ENCODE results near the gene SHD. TPM values are rescaled to one million over a fixed set of nuclear protein-coding genes. Genes with fewer than 3 reads are reported as not detected.
A peak's percentile ranks its signal among the peaks of the same experiment; 100 is the strongest.
"Not testable (repeated sequence)": the region's sequence is repeated elsewhere in the genome, so short reads cannot be mapped to it uniquely, and the experiment has no call there.

Gene SHD
- polyA plus RNA-seq, 3 donors = 1.5 to 3.5 (median 3.0) TPM

DNA sequence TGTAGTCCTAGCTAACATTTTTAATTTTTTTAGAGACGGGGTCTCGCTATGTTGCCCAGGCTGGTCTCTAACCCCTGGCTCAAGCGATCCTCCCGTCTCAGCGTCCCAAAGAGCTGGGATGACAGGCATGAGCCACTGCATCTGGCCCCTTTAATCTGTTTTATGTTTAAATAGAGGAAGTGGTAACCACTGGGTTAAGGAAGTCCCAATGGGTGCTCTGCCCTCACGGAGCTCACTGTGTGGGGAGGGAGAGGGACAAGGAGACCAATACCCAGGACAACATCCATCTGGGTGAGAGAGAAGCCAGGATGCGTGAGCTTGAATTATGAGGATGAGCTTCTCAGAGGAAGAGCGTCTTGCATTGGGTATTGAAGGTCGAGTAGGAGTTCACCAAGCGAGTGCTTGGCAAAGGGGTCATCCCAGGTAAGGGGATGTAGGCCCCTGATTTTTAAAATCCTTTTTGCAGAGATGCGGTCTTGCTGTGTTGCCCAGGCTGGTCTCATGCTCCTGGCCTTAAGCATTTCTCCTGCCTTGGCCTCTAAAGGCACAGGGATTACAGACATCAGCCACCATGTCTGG, 18.4 kb upstream of the SHD start:
- no peak for DNase-seq (ENCODE audit: extremely low read depth in 1 of 11, low read depth in 9 of 11, low spot score in 4 of 11)

DNA sequence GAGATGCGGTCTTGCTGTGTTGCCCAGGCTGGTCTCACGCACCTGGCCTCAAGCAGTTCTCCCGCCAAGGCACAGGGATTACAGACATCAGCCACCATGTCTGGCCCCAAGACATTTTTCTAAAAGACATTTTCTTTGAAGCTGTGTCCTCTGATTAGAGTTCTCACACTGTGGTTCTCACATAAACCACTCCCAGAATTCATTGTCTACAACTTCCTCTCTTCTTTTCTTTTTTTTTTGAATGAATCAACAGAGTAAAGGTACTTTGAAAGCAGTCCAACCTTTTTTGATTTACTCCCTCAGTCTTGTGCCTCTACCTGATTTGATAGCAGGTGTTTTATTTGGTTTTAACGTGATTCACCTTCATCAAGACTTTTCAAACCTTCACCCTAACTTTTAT, 14.3 kb upstream of the SHD start:
- DNase-seq (ENCODE audit: extremely low read depth in 1 of 11, low read depth in 9 of 11, low spot score in 4 of 11) = no peak

DNA sequence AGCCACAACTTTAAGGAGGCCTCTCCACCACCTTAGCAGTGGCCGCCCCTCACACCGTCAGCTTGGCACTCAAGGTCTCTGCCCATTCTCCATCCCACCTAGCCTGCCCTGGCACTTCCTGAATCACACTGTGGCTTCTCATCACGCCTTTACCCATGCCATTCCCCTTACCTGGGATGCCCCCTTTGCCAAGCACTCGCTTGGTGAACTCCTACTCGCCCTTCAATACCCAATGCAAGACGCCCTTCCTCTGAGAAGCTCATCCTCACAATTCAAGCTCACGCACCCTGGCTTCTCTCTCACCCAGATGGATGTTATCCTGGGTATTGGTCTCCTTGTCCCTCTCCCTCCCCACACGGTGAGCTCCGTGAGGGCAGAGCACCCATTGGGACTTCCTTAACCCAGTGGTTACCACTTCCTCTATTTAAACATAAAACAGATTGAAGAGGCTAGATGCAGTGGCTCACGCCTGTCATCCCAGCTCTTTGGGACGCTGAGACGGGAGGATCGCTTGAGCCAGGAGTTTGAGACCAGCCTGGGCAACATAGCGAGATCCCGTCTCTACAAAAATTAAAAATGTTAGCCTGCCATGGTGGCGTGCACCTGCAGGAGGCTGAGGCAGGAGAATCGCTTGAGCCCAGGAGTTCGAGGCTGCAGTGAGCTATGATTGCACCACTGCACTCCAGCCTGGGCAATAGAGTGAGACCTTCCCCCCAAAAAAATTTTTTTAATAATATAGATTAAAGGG, 12.6 kb upstream of the SHD start:
- no peak for DNase-seq (ENCODE audit: extremely low read depth in 1 of 11, low read depth in 9 of 11, low spot score in 4 of 11)

DNA sequence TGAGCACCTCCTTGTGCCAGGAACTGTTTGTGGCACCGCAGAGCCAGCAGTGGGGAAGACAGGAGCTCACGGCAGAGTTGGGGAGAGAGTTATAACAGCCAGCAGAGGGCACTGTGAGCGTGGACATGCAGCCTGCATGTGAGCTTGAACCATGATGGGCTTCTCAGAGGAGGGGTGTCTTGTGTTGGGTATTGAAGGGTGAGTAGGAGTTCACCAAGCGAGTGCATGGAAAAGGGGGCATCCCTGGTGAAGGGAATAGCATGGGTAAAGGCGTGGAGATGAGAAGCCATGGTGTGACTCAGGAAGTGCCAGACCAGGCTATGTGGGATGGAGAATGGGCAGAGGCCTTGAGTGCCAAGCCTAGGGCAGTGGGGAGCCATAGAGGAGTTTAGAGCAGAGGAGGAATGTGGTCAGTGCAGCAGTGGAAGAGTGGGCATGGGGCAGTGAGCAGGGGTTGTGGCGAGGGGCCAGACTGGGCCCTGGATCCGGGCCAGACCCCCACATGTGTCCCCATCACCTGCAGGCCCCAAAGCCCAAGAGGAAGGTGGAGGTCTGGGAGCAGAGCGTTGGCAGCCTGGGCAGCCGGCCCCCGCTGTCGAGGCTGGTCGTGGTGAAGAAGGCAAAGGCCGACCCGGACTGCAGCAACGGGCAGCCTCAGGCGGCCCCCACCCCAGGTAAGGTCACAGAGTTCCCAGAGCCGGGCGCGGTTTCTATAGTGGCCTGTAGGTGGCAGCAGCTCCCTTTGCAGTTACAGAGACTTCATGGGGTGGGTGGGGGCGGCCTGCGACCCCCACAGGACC, 11.8 kb upstream of the SHD start:
- DNase-seq (ENCODE audit: extremely low read depth in 1 of 11, low read depth in 9 of 11, low spot score in 4 of 11) = peak in 1 of 11 donors; percentile 13

DNA sequence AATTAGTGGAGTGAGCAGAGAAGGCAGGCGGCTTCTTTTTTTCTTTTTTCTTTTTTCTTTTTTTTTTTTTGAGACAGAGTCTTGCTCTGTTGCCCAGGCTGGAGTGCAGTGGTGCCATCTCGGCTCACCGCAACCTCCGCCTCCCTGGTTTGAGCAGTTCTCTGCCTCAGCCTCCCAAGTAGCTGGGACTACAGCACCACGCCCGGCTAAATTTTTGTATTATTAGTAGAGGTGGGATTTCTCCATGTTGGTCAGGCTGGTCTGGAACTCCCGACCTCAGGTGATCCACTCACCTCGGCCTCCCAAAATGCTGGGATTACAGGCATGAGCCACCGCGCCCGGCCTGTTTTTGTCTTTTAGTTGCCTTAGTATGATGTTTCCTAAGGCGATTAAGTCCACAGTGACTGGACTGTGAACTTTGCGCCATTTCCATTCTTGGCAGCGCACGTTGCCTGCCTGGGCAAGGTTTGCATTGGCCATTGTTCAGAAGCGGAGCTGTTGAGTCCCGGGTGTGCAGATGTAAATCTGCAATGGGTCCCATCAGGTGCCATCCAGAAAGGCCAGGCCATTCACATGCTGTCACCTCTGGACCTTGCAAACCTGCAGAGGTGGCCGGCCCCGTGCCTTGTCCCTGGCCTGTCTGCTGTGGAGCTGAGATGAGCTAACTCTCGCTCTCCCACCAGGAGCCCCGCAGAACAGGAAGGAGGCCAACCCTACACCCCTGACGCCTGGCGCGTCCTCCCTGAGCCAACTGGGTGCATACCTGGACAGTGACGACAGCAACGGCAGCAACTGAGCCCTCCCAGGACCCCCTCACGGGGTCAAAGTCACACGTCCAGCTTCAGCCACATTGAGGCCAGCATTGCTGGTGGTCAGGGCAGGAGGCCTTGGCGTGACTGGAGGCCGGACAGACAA, 10.9 kb upstream of the SHD start:
- DNase-seq (ENCODE audit: extremely low read depth in 1 of 11, low read depth in 9 of 11, low spot score in 4 of 11) = no peak

DNA sequence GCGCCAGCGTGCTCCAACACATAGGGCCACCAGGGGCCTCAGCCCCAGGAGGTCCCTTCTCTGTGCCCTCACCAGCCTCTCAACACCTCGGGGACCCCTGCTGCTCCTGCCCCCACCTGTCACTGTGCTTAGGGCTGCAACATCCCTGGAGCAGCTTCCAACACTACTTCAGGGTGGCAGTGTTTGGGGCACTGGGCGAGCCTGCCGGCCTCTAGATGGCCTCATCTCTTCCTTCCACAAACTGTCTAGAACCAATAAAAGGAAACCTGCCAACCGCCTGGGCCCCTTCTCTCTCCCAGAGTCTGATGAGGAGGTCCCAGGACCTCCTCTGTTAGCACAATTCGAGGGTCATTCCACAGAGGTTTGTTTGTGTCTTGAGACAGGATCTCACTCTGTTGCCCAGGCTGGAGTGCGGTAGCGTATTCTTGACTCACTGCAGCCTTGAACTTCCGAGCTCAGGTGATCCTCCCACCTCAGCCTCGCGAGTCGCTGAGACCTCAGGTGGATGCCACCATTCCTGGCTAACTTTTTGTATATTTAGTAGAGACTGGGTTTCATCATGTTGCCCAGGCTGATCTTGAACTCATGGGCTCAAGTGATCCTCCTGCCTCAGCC, 10.1 kb upstream of the SHD start:
- no peak for DNase-seq (ENCODE audit: extremely low read depth in 1 of 11, low read depth in 9 of 11, low spot score in 4 of 11)

DNA sequence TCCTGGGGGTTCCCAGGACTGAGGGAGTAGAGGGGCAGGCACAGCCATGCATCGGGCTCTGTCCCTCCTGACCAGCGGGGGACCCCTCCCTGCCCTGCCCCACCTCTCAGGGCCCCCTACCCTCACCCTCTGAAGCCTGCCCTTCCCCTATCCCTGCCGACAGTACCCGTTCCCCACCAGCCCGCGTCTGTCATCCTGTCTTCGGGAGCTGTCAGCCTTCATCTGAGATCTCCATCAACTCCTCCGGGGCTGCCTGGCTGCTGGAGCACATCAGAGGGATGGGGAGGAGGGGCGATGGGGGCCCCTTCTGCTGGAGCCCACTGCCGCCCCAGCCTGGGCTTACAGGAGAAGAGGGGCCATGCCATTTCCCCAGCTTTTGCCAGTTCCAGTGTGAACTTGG, 6.2 kb upstream of the SHD start:
- DNase-seq (ENCODE audit: extremely low read depth in 1 of 11, low read depth in 9 of 11, low spot score in 4 of 11) = no peak

DNA sequence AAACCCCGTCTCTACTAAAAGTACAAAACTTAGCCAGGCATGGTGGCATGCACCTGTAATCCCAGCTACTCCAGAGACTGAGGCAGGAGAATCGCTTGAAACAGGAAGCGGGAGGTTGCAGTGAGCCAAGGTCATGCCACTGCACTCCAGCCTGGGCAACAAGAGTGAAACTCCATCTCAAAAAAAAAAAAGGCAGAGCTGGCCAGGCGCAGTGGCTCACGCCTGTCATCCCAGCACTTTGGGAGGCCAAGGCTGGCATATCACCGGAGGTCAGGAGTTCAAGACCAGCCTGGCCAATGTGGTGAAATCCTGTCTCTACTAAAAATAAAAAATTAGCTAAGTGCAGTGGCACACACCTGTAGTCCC, 4.8 kb upstream of the SHD start:
- DNase-seq (ENCODE audit: extremely low read depth in 1 of 11, low read depth in 9 of 11, low spot score in 4 of 11) = not testable (repeated sequence)

DNA sequence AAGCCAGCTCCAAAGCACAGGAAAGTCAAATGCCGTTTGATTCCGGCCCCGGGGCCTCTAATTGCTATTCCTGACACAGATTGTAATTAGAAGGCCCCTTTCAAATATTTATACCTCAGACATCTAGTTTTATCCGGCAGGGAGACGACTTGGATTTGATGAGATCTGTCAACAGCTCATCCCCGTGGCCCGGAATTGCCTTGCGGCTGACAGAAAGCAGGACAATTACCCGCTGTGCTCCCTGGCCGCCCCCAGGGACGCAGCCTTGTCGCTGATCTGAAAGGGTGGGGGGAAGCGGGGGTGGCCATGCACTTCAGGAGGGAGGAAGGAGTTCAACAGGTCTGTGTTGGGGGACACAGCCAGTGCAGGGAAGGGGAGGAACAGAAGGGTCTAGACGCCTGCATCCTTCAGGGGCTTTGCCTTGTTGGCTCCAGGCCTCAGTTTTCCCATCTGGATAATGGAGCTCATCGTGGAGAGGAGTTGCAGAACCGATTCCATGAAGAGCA, 1.8 kb upstream of the SHD start:
- DNase-seq (ENCODE audit: extremely low read depth in 1 of 11, low read depth in 9 of 11, low spot score in 4 of 11) = no peak

DNA sequence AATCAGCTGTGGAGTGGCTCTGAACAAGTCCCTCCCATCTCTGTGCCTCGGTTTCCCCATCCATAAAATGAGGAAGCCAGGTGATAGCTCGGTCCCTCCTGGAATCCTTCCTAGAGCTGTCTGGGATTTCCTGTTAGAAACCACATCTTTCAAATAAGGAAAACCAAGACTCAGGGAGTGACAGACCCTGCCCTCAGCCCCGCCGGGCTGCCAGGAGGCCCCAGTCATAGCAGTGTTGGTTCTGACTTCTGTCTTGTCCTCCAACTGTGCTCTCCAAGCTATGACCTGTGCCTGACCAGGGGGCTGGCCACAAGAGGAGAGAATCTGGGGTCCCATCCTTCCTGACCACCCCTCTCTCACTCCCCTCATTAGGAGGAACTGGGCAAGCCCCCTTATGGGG, 1.1 kb upstream of the SHD start:
- no peak for DNase-seq (ENCODE audit: extremely low read depth in 1 of 11, low read depth in 9 of 11, low spot score in 4 of 11)

DNA sequence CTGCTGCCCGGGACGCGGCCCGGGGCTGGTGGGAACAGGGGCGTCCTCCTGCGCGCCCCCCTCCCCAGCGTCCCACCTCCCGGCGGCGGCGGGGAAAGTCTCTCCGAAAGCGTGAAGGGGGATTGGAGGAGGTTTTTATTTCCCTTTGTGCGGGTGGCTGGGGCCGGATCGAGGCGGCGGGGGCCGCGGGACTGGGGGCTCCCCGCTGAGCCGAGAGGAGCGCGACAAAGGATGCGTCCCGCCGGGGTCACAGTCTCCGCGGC, 132 bp downstream of the SHD start:
- DNase-seq (ENCODE audit: extremely low read depth in 1 of 11, low read depth in 9 of 11, low spot score in 4 of 11) = peak in 1 of 11 donors; percentile 11

DNA sequence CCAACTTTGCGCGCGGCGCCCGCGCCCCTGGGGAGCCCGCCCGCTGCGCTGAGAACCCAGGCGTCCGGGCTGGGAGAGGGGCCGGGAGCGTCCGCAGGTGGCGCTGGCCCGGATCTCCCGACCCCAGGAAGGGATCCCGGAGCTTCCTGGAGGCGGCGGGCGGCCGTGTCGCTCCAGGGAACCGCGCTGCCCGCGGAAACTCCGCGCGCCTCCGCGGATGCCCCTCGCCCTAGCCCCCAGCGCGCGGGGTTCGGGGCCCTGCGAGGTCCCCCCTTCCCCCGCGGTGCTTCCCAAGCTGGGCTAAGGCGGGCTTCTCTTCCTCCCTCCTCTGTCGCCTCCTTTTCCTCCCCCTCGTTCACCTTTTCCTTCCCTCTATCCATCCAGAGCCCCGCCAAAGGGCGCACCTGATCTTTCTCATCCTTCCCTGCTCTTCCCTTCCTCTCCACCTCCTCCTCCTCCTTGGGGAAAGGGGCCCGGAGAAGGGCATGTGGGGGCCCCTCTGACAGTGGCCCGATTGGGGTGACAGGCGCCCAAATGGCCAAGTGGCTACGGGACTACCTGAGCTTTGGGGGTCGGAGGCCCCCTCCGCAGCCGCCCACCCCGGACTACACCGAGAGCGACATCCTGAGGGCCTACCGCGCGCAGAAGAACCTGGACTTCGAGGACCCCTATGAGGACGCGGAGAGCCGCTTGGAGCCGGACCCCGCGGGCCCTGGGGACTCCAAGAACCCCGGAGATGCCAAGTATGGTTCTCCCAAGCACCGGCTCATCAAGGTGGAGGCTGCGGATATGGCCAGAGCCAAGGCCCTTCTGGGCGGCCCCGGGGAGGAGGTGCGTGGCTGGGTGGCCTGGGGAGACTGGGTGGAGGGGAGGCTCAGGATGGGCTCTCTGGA, 710 bp downstream of the SHD start:
- no peak for DNase-seq (ENCODE audit: extremely low read depth in 1 of 11, low read depth in 9 of 11, low spot score in 4 of 11)

DNA sequence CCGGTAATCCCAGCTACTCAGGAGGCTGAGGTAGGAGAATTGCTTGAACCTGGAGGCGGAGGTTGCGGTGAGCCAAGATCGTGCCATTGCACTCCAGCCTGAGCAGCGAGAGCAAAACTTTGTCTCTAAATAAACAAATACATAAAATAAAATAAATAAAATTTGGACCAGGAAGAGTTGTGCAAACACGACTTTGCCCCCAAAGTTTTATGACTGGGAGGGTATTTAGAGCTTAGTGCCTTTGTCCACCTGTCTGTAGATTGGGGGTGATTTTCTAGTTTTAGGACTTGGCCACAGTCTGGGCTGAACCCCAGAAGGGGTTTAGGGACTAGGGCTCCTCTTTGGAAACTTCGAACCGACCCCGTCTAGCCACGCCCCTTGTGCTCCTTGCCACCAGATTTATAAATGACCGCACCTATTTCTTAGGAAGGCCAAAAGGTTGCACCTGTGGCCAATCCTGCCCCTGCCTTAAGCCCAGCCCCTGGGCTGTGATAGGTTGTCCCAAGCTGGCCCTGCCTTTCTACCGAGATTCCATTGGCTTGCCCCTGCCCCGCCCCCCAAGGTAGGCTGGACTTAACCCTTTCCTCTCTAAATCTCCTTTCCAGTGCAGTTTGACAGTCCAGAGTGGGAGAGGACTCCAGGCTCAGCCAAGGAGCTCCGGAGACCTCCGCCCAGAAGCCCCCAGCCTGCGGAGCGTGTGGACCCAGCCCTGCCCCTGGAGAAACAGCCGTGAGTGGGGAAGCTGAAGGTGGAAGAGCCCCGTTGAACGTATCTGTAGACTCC, 5.3 kb downstream of the SHD start:
- DNase-seq (ENCODE audit: extremely low read depth in 1 of 11, low read depth in 9 of 11, low spot score in 4 of 11) = no peak

DNA sequence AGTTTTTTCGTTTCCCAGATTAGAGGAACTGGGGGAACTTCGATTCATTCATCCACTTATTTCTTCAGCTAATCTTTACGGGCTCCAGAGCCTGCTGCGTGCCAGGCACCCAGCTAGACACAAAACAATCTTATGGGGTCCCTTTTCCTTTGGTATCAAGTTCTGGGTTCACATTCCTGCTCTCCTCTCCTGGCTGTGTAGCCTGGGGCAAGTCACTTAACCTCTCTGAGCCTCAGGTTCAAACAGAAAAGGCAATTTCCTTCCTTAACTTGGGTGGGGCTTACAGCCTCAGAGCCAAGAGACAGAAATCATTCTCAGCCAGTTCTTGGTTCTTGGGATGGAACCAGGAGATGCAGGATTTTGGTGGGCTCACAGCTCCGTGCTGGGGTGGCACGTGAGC, 5.9 kb downstream of the SHD start:
- no peak for DNase-seq (ENCODE audit: extremely low read depth in 1 of 11, low read depth in 9 of 11, low spot score in 4 of 11)

DNA sequence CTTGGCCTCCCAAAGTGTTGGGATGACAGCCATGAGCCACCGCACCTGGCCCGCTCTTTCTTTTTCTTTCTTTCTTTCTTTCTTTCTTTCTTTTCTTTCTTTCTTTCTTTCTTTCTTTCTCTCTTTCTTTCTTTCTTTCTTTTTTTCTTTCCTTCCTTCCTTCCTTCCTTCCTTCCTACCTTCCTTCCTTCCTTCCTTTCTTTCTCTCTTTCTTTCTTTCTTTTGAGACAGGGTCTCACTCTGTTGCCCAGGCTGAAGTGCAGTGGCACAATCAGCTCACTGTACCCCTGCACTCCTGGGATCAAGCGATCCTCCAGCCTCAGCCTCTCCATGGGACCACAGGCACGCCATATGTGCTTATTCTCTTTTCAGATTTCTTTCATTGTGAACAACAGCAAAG, 7.1 kb downstream of the SHD start:
- DNase-seq (ENCODE audit: extremely low read depth in 1 of 11, low read depth in 9 of 11, low spot score in 4 of 11) = not testable (repeated sequence)

DNA sequence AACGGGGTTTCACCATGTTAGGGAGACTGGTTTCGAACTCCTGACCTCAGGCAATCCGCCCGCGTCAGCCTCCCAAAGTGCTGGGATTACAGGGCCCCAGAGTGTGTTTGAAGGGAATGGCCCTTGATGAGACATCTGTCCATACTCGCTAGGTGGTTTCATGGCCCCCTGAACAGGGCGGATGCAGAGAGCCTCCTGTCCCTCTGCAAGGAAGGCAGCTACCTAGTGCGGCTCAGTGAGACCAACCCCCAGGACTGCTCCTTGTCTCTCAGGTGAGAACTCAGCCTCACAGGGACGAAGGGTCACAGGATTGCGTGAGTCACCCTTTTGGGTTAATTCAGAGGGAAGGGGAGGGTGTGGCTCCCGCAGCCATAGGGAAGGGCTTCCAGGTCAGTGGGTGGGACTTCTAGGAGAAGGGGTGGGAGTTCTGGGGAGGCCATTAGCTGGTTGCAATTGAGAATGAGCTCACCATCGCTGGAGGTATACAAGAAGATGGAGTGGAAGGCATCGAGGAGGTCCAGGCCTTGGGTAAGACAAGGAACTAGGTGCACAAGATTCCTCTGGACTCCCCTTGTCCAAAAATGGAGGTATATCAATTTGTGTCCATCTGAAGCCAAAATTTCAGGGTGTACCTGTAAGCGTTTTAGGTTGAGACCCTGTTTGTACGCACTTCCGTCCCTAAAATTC, 9.2 kb downstream of the SHD start:
- DNase-seq (ENCODE audit: extremely low read depth in 1 of 11, low read depth in 9 of 11, low spot score in 4 of 11) = no peak
